Activated CD4-positive, CD25-positive, alpha-beta regulatory T cell treated with anti-CD3 and anti-CD28 coated beads, Interleukin-2, amount 50 U/mL, for 72 hours (primary cell): ENCODE measurements around the gene CEACAM16.
"Not testable (repeated sequence)": the region's sequence is repeated elsewhere in the genome, so short reads cannot be mapped to it uniquely, and the experiment has no call there.

Experiments used
- DNase-seq: peaks from one replicate; pipeline ENCODE4 v3.0.0; 2021

CEACAM16 gene

DNA sequence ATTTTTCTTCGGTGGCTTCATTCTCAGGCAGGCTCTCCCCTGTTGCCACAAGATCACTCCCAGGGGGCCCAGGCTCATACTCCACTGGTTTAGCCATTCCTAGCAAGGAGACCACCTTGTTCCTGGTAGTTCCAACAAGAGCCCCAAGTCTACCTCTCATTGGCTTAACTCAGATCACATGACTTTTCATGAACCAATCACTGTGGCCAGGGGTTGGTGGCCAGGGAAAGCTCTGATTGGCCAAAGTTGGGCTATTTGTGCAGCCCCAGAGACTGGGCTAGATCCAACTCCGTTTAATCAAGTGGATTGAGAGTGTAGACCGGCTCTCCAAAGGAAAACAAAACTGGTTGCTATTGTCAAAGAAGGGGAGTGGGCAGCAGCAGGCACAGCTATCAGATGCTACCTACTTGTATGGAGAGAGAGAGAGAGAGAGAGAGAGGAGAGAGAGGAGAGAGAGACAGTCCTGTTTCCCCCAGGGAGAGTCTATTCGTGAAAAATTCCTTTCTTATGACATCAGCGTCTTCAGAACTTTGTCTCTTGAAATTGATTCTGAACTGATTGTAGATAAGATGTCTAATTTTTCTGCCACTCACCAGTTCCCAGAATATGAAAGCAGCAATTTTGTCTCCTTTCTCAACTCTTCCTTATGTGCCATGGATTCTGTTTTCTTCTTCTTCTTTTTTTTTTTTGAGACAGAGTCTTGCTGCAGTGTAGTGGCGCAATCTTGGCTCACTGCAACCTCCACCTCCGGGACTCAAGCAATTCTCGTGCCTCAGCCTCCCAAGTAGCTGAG is 21.7 kb upstream of the CEACAM16 start:
- no peak for DNase-seq

DNA sequence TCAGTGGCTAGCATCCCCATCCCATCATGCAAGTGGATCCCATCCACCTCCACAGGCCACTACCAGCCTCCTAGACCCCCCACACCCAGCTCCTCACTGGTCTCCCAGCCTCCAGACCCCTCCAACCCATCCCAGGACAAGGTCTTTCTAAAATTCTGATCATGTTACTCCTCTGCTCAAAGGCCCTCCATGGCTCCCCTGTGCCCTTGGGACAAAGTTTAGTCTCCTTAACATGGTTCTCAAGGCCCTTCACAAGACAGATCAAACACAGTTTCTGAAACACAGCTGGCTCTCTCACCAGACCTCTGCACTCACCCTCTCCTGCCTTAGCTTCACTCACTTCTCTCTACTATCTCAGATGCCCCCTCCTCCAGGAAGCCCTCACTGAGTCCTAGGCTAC is 18.4 kb upstream of the CEACAM16 start:
- DNase-seq = no peak

DNA sequence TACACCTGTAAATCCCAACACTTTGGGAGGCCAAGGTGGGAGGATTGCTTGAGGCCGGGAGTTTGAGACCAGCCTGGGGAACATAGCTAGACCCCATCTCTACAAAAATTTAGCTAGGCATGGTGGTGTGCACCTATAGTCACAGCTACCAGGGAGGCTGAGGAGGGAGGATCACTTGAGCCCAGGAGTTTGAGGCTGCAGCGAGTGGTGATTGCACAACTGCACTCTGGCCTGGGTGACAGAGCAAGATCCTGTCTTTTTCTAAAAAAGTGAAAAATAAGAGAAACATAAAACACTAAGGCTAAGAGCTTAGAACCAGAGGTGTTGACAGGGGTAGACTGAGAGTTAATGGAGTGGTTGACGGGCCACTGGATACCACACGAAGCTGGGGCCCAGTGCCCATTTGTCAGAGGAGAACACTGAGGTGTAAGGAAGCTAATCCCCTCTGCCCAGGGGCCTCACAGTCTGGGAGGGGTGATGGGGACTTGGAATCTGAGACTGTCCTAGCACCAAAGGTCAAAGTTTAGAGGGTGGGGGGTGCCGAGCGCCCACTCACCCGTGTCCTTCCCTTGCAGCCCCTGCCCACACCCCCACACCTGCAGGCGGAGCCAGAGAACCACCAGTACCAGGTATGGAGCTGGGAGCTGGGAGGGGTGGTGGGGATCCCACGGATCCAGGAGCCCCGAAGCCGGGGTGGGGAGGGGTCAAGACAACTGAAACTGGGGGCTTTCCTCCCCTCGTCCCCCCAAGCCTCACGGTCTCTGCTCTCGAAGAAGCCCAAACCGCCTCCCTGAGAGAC is 16.8 kb upstream of the CEACAM16 start:
- DNase-seq = no peak

DNA sequence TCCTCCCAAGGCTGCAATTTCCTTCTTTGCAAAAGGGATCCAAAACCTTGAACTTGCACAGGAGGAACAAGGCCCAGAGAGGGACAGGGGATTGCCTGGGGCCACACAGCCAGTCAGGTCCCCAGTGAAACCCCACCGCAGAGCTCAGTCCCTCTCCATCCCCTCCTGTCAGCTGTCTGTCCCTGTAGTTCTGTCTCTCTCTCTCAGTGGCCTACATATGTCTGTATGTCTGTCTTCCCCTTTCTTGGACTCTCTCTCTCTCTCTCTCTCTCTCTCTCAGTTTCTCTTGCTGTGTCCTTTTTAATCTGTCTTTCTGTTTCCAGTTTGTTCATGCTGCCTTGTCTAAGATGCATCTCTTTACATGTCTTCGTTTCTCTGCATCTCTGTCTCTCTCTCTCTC is 16.1 kb upstream of the CEACAM16 start:
- DNase-seq = no peak

DNA sequence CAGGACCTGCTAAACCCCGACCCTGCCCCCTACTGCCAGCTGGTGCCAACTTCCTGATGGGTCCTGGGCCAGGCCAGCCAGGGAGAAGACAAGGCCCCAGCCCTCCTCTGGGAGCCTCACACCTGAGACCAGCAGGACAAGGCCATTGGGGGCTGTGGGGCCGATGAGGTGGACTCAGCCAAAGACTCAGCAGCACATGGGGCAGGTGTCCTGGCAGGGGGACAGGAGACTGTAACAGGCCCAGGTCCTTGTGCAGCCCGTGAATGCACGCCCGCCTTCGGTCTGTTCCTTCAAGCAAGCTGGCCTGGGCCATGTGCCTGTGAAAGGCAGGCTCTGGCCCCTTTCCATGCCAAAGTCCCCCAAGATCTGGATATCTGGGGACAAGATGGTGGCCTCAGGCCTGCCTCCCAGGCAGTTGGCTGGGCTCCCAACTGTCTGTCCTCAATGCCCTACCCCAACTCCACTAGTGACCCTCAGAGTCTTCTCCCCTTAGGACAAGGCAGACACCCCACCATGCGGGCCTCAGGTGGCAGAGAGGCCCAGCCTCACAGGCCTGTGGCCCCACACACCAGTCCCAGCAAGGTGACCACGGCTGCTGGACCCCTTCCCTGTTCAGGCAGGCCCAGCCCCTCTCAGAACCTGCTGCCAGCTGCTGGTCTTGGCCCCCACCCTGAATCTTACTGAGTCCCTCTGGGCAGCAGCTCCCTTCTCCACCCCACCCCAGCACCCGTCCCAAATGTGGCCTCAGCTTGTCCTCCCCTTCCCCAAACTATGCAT is 15.3 kb upstream of the CEACAM16 start:
- DNase-seq = no peak

DNA sequence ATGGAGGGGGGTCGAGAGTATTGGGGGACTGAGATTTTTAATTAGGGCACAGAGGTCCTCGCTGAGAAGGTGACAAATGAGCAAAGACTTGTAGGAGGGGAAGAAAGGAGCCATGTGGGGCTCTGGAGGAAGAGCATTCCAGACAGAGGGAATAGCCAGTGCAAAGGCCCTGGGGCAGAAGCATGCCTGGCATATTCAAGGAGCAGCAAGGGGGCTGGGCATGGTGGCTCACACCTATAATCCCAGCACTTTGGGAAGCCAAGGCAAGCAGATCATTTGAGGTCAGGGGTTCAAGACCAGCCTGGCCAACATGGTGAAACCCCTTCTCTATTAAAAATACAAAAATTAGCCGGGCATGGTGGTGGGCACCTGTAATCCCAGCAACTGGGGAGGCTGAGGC is 14.6 kb upstream of the CEACAM16 start:
- not testable (repeated sequence) for DNase-seq

DNA sequence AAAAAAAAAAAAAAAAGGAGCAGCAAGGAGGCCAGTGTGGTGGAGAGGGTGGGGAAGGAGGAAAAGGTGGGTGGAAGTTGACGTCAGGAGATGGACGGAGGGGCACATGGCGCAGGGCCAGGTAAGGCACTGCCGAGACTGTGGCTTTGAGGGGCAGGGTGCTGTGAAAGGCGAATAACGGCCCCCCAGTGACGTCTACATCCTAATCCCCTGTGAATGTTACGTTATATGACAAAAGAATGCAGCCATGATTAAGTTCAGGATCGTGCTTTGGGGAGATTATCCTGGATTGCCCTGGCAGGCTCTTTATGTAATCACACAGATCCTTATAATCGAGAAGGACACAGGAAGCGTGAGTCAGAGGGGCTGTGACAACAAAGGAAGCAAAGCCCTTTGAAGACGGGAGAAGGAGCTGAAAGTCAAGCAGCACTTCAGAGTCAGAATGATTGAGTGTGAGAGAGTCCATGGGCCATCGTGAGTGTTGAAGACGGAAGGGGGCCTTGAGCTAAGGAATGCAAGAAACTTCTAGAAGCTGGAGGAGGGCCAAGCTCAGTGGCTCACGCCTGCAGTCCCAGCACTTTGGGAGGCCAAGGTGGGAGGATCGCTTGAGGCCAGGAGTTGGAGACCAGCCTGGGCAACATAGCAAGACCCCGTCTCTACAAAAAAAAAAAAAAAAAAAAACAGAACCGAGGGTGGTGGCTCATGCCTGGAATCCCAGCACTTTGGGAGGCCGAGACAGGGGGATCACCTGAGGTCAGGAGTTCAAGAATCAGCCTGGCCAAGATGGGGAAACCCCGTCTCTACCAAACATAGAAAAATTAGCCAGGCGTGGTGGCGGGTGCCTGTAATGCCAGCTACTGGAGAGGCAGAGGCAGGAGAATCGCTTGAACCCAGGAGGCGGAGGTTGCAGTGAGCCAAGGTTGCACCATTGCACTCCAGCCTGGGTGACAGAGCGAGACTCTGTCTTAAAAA is 13.8 kb upstream of the CEACAM16 start:
- DNase-seq = no peak

DNA sequence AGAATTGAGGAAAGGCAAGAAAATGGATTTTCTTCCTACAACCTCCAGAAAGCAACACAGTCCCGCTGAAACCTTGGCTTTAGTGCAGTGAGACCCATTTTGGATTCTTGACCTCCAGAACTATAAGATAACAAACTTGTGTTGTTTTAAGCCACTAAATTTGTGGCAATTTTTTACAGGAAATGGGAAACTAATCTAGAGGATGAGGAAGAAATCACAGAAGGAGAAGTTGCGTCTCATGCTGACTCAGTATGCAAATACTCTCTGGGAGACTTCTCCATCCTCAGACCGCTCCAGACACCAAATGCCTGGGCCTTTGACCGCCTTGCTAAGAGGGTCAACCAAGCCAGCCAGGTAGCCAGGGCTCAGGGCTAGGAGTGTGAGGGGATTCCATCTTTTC is 13.1 kb upstream of the CEACAM16 start:
- no peak for DNase-seq

DNA sequence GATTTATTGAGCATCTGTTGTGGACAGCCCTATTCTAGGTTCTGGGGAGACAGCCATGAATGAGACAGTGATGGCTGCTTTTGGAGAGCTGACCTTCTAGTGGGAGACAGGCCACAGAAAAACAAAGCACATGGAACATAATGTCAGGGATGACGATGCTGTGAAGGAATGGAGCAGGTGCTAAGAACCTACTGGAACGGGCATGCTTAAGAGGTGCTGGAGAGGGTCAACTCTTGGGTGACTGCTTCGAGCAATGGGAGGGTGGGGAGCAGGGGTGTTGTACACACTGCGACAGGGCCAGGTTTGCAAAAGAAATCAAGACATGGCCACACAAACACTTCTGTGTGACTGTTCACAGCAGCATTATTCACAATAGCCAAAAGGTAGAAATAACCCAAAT is 12.1 kb upstream of the CEACAM16 start:
- DNase-seq = no peak

DNA sequence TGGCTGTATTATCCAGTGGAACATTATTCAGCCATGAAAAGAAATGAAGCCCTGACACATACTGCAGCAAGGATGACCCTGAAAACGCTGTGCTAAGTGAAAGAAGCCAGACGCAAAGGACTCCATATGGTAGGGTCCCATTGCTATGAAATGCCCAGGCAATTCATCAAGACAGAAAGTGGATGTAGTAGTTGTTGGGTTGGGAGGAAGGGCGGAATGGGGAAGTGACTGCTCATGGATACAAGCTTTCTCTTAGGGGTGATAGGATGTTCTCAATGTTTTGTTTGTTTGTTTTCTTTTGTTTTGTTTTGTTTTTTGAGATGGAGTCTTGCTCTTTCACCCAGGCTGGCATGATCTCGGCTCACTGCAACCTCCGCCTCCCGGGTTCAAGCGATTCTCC is 11.1 kb upstream of the CEACAM16 start:
- no peak for DNase-seq

DNA sequence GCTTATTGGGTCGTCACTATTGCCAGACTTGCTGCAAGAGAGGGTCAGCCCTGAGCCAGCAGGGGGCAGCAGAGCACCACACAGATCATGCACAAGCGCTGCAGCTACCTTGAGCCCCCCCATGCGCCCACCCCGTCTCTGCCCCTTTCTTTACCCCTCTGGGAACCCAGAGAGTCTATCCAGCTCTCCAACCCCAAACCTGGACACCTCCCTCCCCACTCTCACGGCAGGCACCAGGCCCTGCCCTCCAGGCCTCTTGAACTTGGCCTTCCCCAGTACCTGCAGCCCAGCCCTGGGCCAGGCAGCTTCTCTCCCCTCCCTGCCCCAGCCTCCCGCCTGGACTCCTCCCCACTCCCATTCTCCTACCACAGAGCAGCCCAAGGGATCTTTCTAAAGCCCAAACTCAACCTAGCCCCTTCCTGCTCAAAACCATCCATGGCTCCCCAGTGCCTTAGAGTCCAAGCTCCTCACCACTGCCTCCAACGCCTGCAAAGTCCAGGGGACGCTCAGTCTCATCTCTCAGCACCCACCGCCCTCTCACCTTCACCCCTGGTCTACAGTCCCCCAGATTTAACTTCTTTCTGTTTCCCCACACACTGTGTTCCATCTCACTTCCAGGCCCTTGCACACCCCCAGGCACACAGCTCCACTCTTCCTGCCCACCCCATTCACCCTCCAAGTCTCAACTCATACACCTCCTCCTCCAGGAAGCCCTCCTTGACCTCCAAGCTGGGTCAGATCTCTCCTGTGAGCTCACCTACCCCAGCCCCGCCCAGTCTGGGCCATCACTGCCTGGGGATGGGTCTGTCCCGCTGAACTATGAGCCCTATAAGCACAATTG is 9.4 kb upstream of the CEACAM16 start:
- DNase-seq = peak; percentile 82

DNA sequence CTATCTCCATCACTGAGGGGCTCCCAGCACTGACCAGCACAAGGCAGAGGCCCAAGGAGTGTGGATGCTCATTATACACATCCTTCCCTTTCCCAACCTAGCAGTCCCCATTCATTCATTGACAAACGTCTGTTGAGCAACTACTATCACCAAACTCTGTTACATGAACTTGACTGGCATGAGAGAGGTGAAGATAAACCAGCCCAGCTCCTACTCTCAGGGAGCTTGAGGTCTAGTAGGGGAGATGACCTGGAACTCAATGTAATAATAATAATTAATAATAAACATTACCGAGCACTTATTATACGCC is 8.9 kb upstream of the CEACAM16 start:
- DNase-seq = no peak

DNA sequence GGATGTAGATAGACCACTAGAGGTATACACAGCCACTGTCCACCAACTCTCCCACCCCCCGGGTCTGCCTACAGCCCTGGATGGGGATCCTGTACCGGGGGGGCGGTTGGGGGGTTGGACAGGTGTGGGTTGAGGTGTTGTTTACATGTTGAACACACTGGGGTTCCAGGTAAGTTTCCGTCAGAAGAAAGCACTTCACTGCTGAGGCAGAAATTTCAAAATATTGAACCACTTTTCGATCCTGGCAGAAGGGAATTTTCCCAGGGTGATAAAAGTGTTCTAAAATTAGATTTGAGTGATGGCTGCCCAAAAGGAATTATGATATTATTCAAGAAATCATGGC is 6.6 kb upstream of the CEACAM16 start:
- no peak for DNase-seq

DNA sequence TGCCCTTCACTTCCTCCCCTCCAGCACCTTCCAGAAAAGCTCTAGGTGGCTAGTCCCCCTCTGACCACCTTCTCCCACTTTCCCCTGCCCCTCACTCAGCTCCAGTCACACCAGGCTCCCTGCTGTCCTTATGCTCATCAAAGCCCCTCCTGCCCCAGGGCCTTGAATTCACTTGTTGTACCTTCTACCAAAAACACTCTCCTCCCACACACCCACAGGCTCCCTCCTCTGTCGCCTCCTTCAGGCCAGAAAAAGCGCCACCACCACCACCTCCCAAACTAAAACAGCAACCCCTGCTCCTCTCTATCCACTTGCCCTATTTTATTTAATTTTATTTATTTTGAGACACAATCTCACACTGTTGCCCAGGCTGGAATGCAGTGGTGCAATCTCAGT is 4.8 kb upstream of the CEACAM16 start:
- no peak for DNase-seq

DNA sequence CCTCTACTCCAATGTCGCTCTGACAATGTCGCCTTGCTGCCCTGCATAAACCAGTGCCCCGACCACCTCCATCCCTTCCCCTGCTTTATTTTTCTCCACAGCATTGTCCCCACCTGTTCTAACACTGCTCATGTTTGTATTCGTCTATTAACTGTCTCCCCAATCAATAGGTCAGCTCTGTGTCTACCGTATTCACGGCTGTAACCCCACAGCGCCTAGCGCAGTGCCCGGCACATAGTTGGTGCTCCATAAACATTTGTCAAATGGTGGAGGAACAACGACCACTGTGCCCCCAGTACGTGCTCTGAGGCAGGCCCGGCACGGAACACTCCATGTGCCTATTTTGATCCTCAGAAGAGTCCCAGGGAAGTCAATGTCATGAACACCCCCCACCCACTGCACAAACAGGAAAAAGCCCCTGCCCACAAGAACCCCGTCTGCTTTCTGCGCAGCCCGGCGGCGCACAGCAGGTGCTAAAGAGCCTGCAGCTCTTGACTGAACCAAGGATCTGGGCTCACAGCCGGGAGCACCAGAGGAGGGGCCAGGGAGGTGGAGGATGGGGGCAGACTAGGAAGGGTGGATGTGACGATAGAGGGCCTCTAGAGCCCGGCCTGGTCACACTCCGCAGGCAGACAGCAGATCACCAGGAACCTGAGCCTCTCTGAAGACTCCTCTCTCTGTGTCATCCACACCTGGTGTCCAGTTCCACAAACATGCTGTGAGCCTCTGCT is 1.8 kb upstream of the CEACAM16 start:
- DNase-seq = no peak

DNA sequence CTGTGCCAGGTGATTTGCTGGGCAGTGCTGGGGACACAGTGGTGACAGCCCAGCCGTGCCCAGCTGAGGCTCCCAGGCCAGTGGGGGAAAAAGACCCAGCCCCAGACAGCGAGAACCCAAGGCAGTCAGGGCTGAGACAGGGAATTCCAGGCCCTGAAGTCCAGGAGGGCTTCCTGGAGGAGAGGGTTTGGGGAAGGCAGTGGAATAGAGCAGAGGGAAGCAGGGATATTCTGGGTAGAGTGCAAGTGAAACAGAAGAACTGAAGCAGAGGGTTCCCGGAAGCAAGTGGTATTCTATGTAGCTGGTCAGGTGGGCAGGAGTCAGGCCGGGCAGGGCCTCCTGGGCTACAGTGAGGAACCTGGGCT is 1.3 kb upstream of the CEACAM16 start:
- no peak for DNase-seq

DNA sequence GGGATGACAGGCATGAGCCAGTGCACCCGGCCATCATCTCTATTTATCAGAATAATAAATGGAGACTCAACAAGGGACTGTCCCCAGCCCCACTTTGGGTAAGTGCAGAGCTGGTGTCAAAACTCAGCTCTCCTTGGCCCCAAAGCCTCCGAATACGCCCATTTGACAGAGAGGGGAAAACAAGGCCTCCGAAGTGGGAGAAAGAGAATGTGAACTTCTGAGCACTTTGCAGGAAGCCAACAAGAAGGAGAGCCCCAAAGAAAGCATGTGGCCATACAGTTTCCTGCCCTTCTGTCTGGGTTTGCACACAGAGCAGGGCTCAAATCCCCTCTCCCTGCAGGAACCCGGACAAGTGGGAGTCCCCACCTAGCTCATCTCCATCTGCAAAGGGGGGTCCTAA is 1.6 kb downstream of the CEACAM16 start:
- no peak for DNase-seq

DNA sequence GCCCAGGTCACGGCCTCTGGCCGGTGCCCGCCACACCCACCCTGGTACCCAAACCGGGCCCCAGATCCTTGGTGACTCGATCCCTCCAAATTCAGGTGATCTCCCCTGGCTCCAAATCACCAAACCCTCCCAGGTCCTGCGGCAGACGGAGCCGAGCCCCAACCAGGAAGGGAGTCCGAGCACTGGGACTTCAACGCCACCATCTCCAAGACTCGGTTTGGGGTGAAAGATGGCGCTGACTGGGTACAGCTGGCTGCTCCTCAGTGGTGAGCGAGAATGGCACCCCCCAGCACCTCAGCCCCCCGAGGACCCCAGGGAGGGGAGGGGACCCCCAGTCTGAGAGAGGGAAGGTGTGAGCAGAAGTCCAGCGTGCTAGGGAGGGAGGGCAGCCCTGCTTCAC is 2.3 kb downstream of the CEACAM16 start:
- no peak for DNase-seq

DNA sequence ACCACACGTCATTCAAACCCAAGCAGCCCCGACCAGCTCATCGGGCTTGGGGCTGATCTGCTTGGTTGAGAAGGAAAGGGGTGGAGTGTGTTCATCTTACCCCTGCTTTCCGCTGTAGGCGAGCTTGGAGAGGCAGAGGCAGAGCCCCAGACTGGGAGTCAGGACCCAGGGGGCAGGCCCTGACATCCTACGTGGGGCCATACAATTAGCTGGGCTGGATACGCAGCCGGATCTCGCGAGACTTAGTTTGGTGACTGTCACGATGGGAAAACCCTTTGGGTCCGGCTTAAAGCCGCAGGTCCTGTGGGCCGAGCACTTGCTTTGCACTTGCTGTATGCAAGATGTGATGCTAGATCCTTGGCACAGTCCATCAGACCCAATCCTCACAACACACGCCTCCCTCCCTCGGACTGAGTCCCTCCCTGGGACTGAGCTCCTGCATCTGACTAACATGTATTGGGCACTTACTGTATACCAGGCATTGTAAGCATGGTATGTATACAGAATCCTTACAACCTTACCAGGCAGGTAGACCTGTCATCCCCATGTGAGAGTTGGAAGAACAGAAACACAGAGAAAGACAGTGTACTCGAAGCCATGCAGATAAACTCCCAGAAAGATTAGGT is 3.7 kb downstream of the CEACAM16 start:
- no peak for DNase-seq

DNA sequence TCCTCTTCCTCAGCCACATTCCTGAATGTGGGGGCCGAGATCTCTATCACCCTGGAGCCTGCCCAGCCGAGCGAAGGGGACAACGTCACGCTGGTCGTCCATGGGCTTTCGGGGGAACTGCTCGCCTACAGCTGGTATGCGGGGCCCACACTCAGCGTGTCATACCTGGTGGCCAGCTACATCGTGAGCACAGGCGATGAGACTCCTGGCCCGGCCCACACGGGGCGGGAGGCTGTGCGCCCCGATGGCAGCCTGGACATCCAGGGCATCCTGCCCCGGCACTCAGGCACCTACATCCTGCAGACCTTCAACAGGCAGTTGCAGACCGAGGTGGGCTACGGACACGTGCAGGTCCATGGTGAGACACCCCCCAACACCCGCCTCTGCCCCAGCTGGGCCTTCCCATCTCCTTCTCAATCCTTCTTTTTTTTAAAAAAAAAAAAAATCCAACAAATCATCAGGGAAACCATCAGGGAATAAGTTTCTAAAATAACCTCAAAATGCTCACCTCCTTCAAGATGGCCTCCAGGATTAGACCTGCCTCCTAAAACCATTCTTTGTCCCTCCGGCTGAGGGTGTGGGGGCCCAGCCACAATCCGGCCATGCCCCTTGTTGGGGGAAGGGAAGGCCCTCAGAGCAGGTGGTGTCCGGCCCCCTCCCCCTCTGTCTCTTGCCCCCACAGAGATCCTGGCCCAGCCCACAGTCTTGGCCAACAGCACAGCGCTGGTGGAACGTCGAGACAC is 4.6 kb downstream of the CEACAM16 start:
- DNase-seq = no peak
